GM10847 (cell line): ENCODE results near the gene TFDP3.

Source experiments
- POLR2A ChIP-seq: IDR thresholded peaks from 2 replicates; pipeline ENCODE4 v1.6.1; 2011; ENCODE audit not compliant: insufficient read length; ENCODE audit errors: extremely low read depth

TFDP3 gene

GRCh38 chrX:133218329-133218728 lies at the start of gene TFDP3:
TSS of gene TFDP3 (minus strand) at chrX:133218354. CDS start at chrX:133218259, 95 bp downstream.
- no peak for TF ChIP-seq POLR2A

- TF ChIP-seq POLR2A = no peak
Measured at GRCh38 chrX:133267621-133268020, 49.5 kb upstream of the TFDP3 start.

GRCh38 chrX:133265331-133265730 lies 47.2 kb upstream of the TFDP3 start:
- TF ChIP-seq POLR2A = no peak

- TF ChIP-seq POLR2A = no peak
Measured at GRCh38 chrX:133258481-133258880, 40.3 kb upstream of the TFDP3 start.

GRCh38 chrX:133254666-133255065 lies 36.5 kb upstream of the TFDP3 start:
- no peak for TF ChIP-seq POLR2A

- TF ChIP-seq POLR2A = no peak
Measured at GRCh38 chrX:133251204-133251603, 33.0 kb upstream of the TFDP3 start.

- TF ChIP-seq POLR2A = no peak
Measured at GRCh38 chrX:133250184-133251100, 32.3 kb upstream of the TFDP3 start.

GRCh38 chrX:133249266-133250058 lies 31.3 kb upstream of the TFDP3 start:
- no peak for TF ChIP-seq POLR2A

GRCh38 chrX:133248177-133248576 lies 30.0 kb upstream of the TFDP3 start:
- TF ChIP-seq POLR2A = no peak

GRCh38 chrX:133246921-133247320 lies 28.8 kb upstream of the TFDP3 start:
- no peak for TF ChIP-seq POLR2A

- TF ChIP-seq POLR2A = no peak
Measured at GRCh38 chrX:133235830-133236229, 17.7 kb upstream of the TFDP3 start.

- no peak for TF ChIP-seq POLR2A
Measured at GRCh38 chrX:133232331-133232730, 14.2 kb upstream of the TFDP3 start.

GRCh38 chrX:133229361-133229760 lies 11.2 kb upstream of the TFDP3 start:
- TF ChIP-seq POLR2A = no peak

- TF ChIP-seq POLR2A = no peak
Measured at GRCh38 chrX:133215747-133216146, 2.4 kb downstream of the TFDP3 start.

- TF ChIP-seq POLR2A = no peak
Measured at GRCh38 chrX:133215017-133215416, 3.1 kb downstream of the TFDP3 start.

GRCh38 chrX:133214301-133214700 lies 3.9 kb downstream of the TFDP3 start:
- TF ChIP-seq POLR2A = no peak
